IMR-90 (cell line): ENCODE measurements around the gene BCAS3. TPM values are rescaled to one million over a fixed set of nuclear protein-coding genes. Genes with fewer than 3 reads are reported as not detected.

Experiments used
- ATAC-seq: fragments of 200-7000 bp; cut with Tn5 transposase; 2 replicates; pipeline ENCODE4 v1.9.1; 2020; ENCODE audit warnings: low read depth, mild to moderate bottlenecking, moderate library complexity
- BruUV-seq: library from RNA; stranded (reverse); fragments of 400-500 nt; replicated peaks from 2 replicates; lab custom pipeline; 2021; lab: Mats Ljungman, UMichigan
- CTCF ChIA-PET: fragments of 300-600 bp; formaldehyde crosslinking; extraction: SDS; loops from one replicate; lab custom pipeline; 2021; ENCODE audit warnings: antibody characterized with exemption; lab: Yijun Ruan, JAX
- POLR2A ChIA-PET: fragments of 300-600 bp; sonication (Branson Sonifier 250); formaldehyde crosslinking; loops from one replicate; lab custom pipeline; 2022; ENCODE audit warnings: antibody characterized with exemption; ENCODE audit not compliant: unreplicated experiment; lab: Charles Lee
- DNase-seq: peaks from one replicate; pipeline ENCODE4 v3.0.0; 2013
- H2AFZ ChIP-seq: replicated peaks from 2 replicates; pipeline ENCODE3; 2013; ENCODE audit warnings: low read length, mild to moderate bottlenecking; ENCODE audit not compliant: poor library complexity
- H2AK5ac ChIP-seq: 2 replicates; pipeline ENCODE4 v1.6.1; 2013; ENCODE audit warnings: low read depth, low read length, inconsistent platforms
- H2AK9ac ChIP-seq: replicated peaks from 2 replicates; pipeline ENCODE3; 2013; ENCODE audit warnings: mild to moderate bottlenecking, low read depth, low read length, moderate library complexity; ENCODE audit not compliant: poor library complexity
- H2BK120ac ChIP-seq: 2 replicates; pipeline ENCODE4 v1.6.1; 2013; ENCODE audit warnings: low read depth, low read length, inconsistent platforms
- H2BK15ac ChIP-seq: 3 replicates; pipeline ENCODE4 v1.6.1; 2013; ENCODE audit warnings: low read depth, low read length, inconsistent platforms
- H2BK20ac ChIP-seq: 2 replicates; pipeline ENCODE4 v1.6.1; 2013; ENCODE audit warnings: low read depth, mild to moderate bottlenecking, inconsistent platforms, low read length, moderate library complexity
- H2BK5ac ChIP-seq: 2 replicates; pipeline ENCODE4 v1.6.1; 2013; ENCODE audit warnings: mild to moderate bottlenecking, low read depth, low read length, inconsistent platforms; ENCODE audit not compliant: poor library complexity, severe bottlenecking
- H3K14ac ChIP-seq: replicated peaks from 2 replicates; pipeline ENCODE4 v1.6.1; 2013; ENCODE audit warnings: low read depth, low read length, inconsistent platforms
- H3K18ac ChIP-seq: 2 replicates; pipeline ENCODE4 v1.6.1; 2013; ENCODE audit warnings: low read depth, low read length, control low read depth
- H3K23ac ChIP-seq: 2 replicates; pipeline ENCODE4 v1.6.1; 2013; ENCODE audit warnings: low read depth, low read length, inconsistent platforms
- H3K27ac ChIP-seq: 2 replicates; pipeline ENCODE4 v1.5.1; 2013; ENCODE audit warnings: mild to moderate bottlenecking, control low read depth, low read length; ENCODE audit not compliant: insufficient read depth
- H3K27me3 ChIP-seq: 2 replicates; pipeline ENCODE4 v1.6.1; 2013; ENCODE audit warnings: low read length; ENCODE audit not compliant: control insufficient read depth, insufficient read depth
- H3K36me3 ChIP-seq: 2 replicates; pipeline ENCODE4 v1.6.1; 2013; ENCODE audit warnings: low read length, mixed read lengths; ENCODE audit not compliant: control insufficient read depth, insufficient read depth
- H3K4ac ChIP-seq: 2 replicates; pipeline ENCODE4 v1.6.1; 2013; ENCODE audit warnings: low read depth, low read length, inconsistent platforms
- H3K4me1 ChIP-seq: 2 replicates; pipeline ENCODE4 v1.6.1; 2013; ENCODE audit warnings: low read length, mixed read lengths; ENCODE audit not compliant: control insufficient read depth, insufficient read depth
- H3K4me2 ChIP-seq: 2 replicates; pipeline ENCODE4 v1.6.1; 2013; ENCODE audit warnings: low read depth, mild to moderate bottlenecking, control low read depth, low read length, moderate library complexity
- H3K4me3 ChIP-seq: 2 replicates; pipeline ENCODE4 v1.5.1; 2013; ENCODE audit warnings: low read depth, mild to moderate bottlenecking, control low read depth, low read length, moderate library complexity; ENCODE audit not compliant: insufficient read depth
- H3K56ac ChIP-seq: 2 replicates; pipeline ENCODE4 v1.6.1; 2013; ENCODE audit warnings: low read length, inconsistent platforms; ENCODE audit not compliant: insufficient read depth; ENCODE audit errors: extremely low read depth
- H3K79me1 ChIP-seq, 2 experiments: 2 replicates each; pipeline ENCODE4 v1.6.1; 2013; ENCODE audit warnings: low read length in 2 of 2, inconsistent platforms in 1 of 2, low read depth in 1 of 2
- H3K9ac ChIP-seq: 2 replicates; pipeline ENCODE4 v1.6.1; 2013; ENCODE audit warnings: low read depth, low read length, control low read depth
- H3K9me1 ChIP-seq: 2 replicates; pipeline ENCODE4 v1.6.1; 2013; ENCODE audit warnings: low read length, inconsistent platforms; ENCODE audit not compliant: insufficient read depth
- H3K9me3 ChIP-seq: 2 replicates; pipeline ENCODE4 v1.6.1; 2013; ENCODE audit warnings: low read length; ENCODE audit not compliant: control insufficient read depth, insufficient read depth
- H4K20me1 ChIP-seq: 2 replicates; pipeline ENCODE4 v1.6.1; 2013; ENCODE audit warnings: low read length, inconsistent platforms; ENCODE audit not compliant: insufficient read depth
- H4K5ac ChIP-seq: 2 replicates; pipeline ENCODE4 v1.6.1; 2013; ENCODE audit warnings: mild to moderate bottlenecking, low read depth, low read length, control low read depth
- H4K8ac ChIP-seq, 2 experiments: 2 replicates each; pipeline ENCODE4 v1.6.1; 2013; ENCODE audit warnings: low read depth in 2 of 2, low read length in 2 of 2, control low read depth in 1 of 2, inconsistent platforms in 1 of 2
- H4K91ac ChIP-seq: 2 replicates; pipeline ENCODE4 v1.6.1; 2013; ENCODE audit warnings: low read depth, low read length, inconsistent platforms; ENCODE audit not compliant: insufficient read depth
- BHLHE40 ChIP-seq: fragments of 150-350 bp; IDR thresholded peaks from 2 replicates; pipeline ENCODE4 v1.6.1; 2016; ENCODE audit warnings: mild to moderate bottlenecking, low read depth, low read length
- CEBPB ChIP-seq: IDR thresholded peaks from 2 replicates; pipeline ENCODE4 v1.6.1; 2012; ENCODE audit warnings: low read depth, low read length, improper control_type of control experiment
- CHD1 ChIP-seq: IDR thresholded peaks from 2 replicates; pipeline ENCODE4 v1.6.1; 2012; ENCODE audit warnings: low read depth, low read length, improper control_type of control experiment
- FOS ChIP-seq: fragments of 150-350 bp; IDR thresholded peaks from 2 replicates; pipeline ENCODE4 v1.6.1; 2016; ENCODE audit warnings: low read depth, low read length
- MAFK ChIP-seq: IDR thresholded peaks from 2 replicates; pipeline ENCODE4 v1.6.1; 2012; ENCODE audit warnings: low read depth, low read length, improper control_type of control experiment
- MAZ ChIP-seq: IDR thresholded peaks from 2 replicates; pipeline ENCODE4 v1.6.1; 2012; ENCODE audit warnings: low read depth, mild to moderate bottlenecking, low read length, improper control_type of control experiment, moderate library complexity, borderline replicate concordance
- MXI1 ChIP-seq: IDR thresholded peaks from 2 replicates; pipeline ENCODE4 v1.6.1; 2012; ENCODE audit warnings: low read depth, mild to moderate bottlenecking, low read length, moderate library complexity, borderline replicate concordance
- NFE2L2 ChIP-seq: fragments of 150-350 bp; IDR thresholded peaks from 2 replicates; pipeline ENCODE4 v1.6.1; 2016; ENCODE audit warnings: low read depth, mild to moderate bottlenecking, low read length
- POLR2A ChIP-seq: IDR thresholded peaks from 2 replicates; pipeline ENCODE4 v1.6.1; 2012; ENCODE audit warnings: mild to moderate bottlenecking, low read depth, low read length
- RAD21 ChIP-seq: IDR thresholded peaks from 2 replicates; pipeline ENCODE4 v1.6.1; 2012; ENCODE audit warnings: low read length, improper control_type of control experiment
- RCOR1 ChIP-seq: IDR thresholded peaks from 2 replicates; pipeline ENCODE4 v1.6.1; 2012; ENCODE audit warnings: mild to moderate bottlenecking, low read length, improper control_type of control experiment; ENCODE audit not compliant: insufficient replicate concordance
- RFX5 ChIP-seq: IDR thresholded peaks from 2 replicates; pipeline ENCODE4 v1.8.0; 2012; ENCODE audit warnings: low read depth, mild to moderate bottlenecking, low read length, moderate library complexity
- SMC3 ChIP-seq: fragments of 150-350 bp; IDR thresholded peaks from 2 replicates; pipeline ENCODE4 v1.6.1; 2016; ENCODE audit warnings: low read depth, mild to moderate bottlenecking, antibody characterized with exemption, low read length, moderate library complexity
- WGBS, 2 experiments: methylation state at CpG; one replicate each; pipeline versions ENCODE4 v1.1.5 to v1.1.7; 2013; ENCODE audit warnings: missing lambda C conversion rate in 2 of 2; ENCODE audit not compliant: insufficient read length in 1 of 2; ENCODE audit errors: extremely low coverage in 2 of 2; 5-methylcytosine and 5-hydroxymethylcytosine counted together
- dilution Hi-C: fragments of 300-500 bp; cut with HindIII; formaldehyde crosslinking; loops from one replicate; pipeline ENCODE4 v1.14.3; 2018; ENCODE audit warnings: low sequenced_read_pairs; ENCODE audit not compliant: unreplicated experiment
- in situ Hi-C: fragments of 300-500 bp; cut with MboI; formaldehyde crosslinking; loops from 3 replicates; pipeline ENCODE4 v1.14.3; 2019; ENCODE audit warnings: low sequenced_read_pairs, inconsistent platforms, mixed read lengths
- intact Hi-C: fragments of 100-400 bp; cut with micrococcal nuclease; formaldehyde crosslinking; loops from 2 replicates; pipeline ENCODE4 v1.10.0; 2022
- polyA plus RNA-seq, 3 experiments: library from polyadenylated mRNA; depleted of rRNA; stranded (reverse); fragments of >200 nt; gene quantifications; 2 replicates each; pipeline ENCODE4 v1.2.3, GENCODE V29; 2012; ENCODE audit warnings: low replicate concordance in 1 of 3
- total RNA-seq: library from RNA; depleted of rRNA; stranded (reverse); fragments of >200 nt; gene quantifications from 2 replicates; pipeline ENCODE4 v1.2.3, GENCODE V29; 2012
- TF ChIP-seq, protein P1 (sequence below): fragments of 150-350 bp; IDR thresholded peaks from 2 replicates; pipeline ENCODE4 v1.6.1; 2017; ENCODE audit warnings: mild to moderate bottlenecking, antibody characterized with exemption, low read length, low read depth
- TF ChIP-seq, protein P2 (sequence below): conservative IDR thresholded peaks from 2 replicates; pipeline ENCODE4 v1.5.1; 2012; ENCODE audit warnings: mild to moderate bottlenecking, low read depth, low read length, improper control_type of control experiment
- TF ChIP-seq, protein P3 (sequence below): fragments of 150-350 bp; IDR thresholded peaks from 2 replicates; pipeline ENCODE4 v1.6.1; 2016; ENCODE audit warnings: low read depth, mild to moderate bottlenecking, low read length, moderate library complexity, borderline replicate concordance

Gene BCAS3
- total and polyA plus RNA-seq, 2 of the 4 experiments (the other 2 are of a cell fraction), result 6.3 to 27.1 TPM

DNA sequence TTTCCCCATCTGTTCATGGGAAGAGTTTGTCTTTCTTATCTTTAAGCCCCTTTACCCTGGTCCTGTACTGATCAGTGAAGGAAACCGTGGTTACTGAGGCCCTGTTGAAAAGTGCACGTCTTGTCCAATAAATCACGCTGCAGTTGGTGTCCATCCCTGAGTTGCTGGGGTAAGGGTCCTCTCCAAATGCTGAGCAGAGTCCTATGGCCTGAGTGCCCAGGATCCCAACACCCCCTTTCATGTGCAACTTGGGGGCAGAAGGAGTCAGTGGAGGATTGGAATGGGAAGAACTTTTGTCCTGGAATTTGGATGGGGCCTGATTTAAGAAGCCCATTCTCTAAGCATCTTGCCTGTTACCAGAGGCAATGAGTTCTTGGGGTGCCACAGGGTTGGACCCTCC lies 715.0 kb downstream of the BCAS3 start:
- no peak overlapping the region for H2BK5ac ChIP-seq
- no peak overlapping the region for H2BK20ac ChIP-seq
- no peaks in the 10 kb centered on the region for H3K27me3 ChIP-seq
- peak overlapping the region; percentile 57 for H2AK9ac ChIP-seq
- H3K4me2 ChIP-seq, result no peak overlapping the region
- H3K36me3 ChIP-seq, result peaks cover 2% of the 10 kb centered on the region; the same call in 1 of the 2 replicates
- peaks cover 10 to 81% of the 10 kb centered on the region in 2 experiments for H3K79me1 ChIP-seq
- BruUV-seq, result no TSS peak
- peak overlapping the region; percentile 2 for H3K4ac ChIP-seq
- ChIA-PET CTCF (no interaction called here), POLR2A (no interaction called here)
- H3K14ac ChIP-seq, result 0 out of 2 replicates have a peak overlapping the region, but pooled peaks have one; percentile 40
- peaks cover 26% of the 10 kb centered on the region for H3K4me1 ChIP-seq
- in situ Hi-C loops, result loop anchor here (5.0 kb wide), 3 partner anchors 80 to 390 kb away; no protein-coding TSS in a partner anchor
- H3K18ac ChIP-seq, result no peak overlapping the region
- H3K9me3 ChIP-seq, result no peaks in the 10 kb centered on the region
- no peak overlapping the region for H3K56ac ChIP-seq
- no peak for TF ChIP-seq RCOR1
- TF ChIP-seq POLR2A, result no peak
- no peak for TF ChIP-seq MAZ
- TF ChIP-seq RAD21, result no peak
- TF ChIP-seq, protein P1, sequence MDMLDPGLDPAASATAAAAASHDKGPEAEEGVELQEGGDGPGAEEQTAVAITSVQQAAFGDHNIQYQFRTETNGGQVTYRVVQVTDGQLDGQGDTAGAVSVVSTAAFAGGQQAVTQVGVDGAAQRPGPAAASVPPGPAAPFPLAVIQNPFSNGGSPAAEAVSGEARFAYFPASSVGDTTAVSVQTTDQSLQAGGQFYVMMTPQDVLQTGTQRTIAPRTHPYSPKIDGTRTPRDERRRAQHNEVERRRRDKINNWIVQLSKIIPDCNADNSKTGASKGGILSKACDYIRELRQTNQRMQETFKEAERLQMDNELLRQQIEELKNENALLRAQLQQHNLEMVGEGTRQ, result no peak
- no peak for TF ChIP-seq SMC3
- TF ChIP-seq MXI1, result no peak
- TF ChIP-seq MAFK, result no peak
- no peak for TF ChIP-seq RFX5
- TF ChIP-seq, protein P2, sequence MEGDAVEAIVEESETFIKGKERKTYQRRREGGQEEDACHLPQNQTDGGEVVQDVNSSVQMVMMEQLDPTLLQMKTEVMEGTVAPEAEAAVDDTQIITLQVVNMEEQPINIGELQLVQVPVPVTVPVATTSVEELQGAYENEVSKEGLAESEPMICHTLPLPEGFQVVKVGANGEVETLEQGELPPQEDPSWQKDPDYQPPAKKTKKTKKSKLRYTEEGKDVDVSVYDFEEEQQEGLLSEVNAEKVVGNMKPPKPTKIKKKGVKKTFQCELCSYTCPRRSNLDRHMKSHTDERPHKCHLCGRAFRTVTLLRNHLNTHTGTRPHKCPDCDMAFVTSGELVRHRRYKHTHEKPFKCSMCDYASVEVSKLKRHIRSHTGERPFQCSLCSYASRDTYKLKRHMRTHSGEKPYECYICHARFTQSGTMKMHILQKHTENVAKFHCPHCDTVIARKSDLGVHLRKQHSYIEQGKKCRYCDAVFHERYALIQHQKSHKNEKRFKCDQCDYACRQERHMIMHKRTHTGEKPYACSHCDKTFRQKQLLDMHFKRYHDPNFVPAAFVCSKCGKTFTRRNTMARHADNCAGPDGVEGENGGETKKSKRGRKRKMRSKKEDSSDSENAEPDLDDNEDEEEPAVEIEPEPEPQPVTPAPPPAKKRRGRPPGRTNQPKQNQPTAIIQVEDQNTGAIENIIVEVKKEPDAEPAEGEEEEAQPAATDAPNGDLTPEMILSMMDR, result no peak
- no peak for TF ChIP-seq BHLHE40
- no peak for TF ChIP-seq FOS
- TF ChIP-seq CHD1, result no peak
- TF ChIP-seq NFE2L2, result no peak
- TF ChIP-seq CEBPB, result no peak
- TF ChIP-seq, protein P3, sequence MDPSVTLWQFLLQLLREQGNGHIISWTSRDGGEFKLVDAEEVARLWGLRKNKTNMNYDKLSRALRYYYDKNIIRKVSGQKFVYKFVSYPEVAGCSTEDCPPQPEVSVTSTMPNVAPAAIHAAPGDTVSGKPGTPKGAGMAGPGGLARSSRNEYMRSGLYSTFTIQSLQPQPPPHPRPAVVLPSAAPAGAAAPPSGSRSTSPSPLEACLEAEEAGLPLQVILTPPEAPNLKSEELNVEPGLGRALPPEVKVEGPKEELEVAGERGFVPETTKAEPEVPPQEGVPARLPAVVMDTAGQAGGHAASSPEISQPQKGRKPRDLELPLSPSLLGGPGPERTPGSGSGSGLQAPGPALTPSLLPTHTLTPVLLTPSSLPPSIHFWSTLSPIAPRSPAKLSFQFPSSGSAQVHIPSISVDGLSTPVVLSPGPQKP, result no peak
- H3K23ac ChIP-seq, result no peak overlapping the region; the same call in 1 of the 2 replicates
- 0 out of 2 replicates have a peak overlapping the region, but pooled peaks have one; percentile 10 for H2BK120ac ChIP-seq
- dilution Hi-C loops, result no loop called here
- H4K5ac ChIP-seq, result no peak overlapping the region
- peak overlapping the region in 1 of 2 experiments; percentile 4; a peak in 1 of 4 replicates for H4K8ac ChIP-seq
- ATAC-seq (no peak), DNase-seq (no peak)
- no peak overlapping the region for H3K4me3 ChIP-seq
- H3K9me1 ChIP-seq, result peaks cover 27% of the 10 kb centered on the region
- no peak overlapping the region for H2AFZ ChIP-seq
- no peak overlapping the region for H3K9ac ChIP-seq
- WGBS, 2 experiments, result 90% methylated on average over 2 of the region's 3 CpGs; no CpG with 5 or more reads in 1 of the 2 experiments
- intact Hi-C loops, result loop anchor here (10.0 kb wide), 1 partner anchor 488 kb away; no protein-coding TSS in a partner anchor
- no peak overlapping the region for H3K27ac ChIP-seq
- H4K20me1 ChIP-seq, result peaks cover 6% of the 10 kb centered on the region; the same call in 1 of the 2 replicates
- peak overlapping the region; percentile 96 for H2AK5ac ChIP-seq
- no peak overlapping the region for H2BK15ac ChIP-seq
- 0 out of 2 replicates have a peak overlapping the region, but pooled peaks have one; percentile 43 for H4K91ac ChIP-seq
